OCI-LY3 (cell line): ENCODE results near the gene SHISA6.

ENCODE experiments used
- H2AFZ ChIP-seq: fragments of 200-600, 300-600 bp; shearing (Covaris generic); 2 replicates; pipeline ENCODE4 v1.6.0; 2014; ENCODE audit warnings: antibody characterized with exemption, low read depth, low read length
- H3K27ac ChIP-seq: fragments of 200-600, 300-600 bp; sonication (generic); 2 replicates; pipeline ENCODE4 v1.5.1; 2014; ENCODE audit warnings: mild to moderate bottlenecking, low read length, moderate library complexity, mixed read lengths
- H3K27me3 ChIP-seq: fragments of 200-600, 300-600 bp; sonication (generic); 2 replicates; pipeline ENCODE4 v1.6.1; 2014; ENCODE audit warnings: low read depth, low read length, mixed read lengths
- H3K36me3 ChIP-seq: fragments of 200-600, 300-600 bp; sonication (generic); replicated peaks from 2 replicates; pipeline ENCODE3; 2014; ENCODE audit warnings: low read depth, low read length, mixed read lengths
- H3K4me1 ChIP-seq: fragments of 300-600, 200-600 bp; sonication (generic); 2 replicates; pipeline ENCODE4 v1.6.1; 2014; ENCODE audit warnings: low read length, mixed read lengths
- H3K4me2 ChIP-seq: fragments of 200-600, 300-600 bp; sonication (generic); 2 replicates; pipeline ENCODE4 v1.6.1; 2014; ENCODE audit warnings: low read length, mixed read lengths
- H3K4me3 ChIP-seq: fragments of 300-600, 200-600 bp; sonication (generic); 2 replicates; pipeline ENCODE4 v1.5.1; 2014; ENCODE audit warnings: antibody characterized with exemption, mild to moderate bottlenecking, low read length, moderate library complexity
- H3K79me2 ChIP-seq: fragments of 300-600, 200-600 bp; shearing (Covaris generic); 2 replicates; pipeline ENCODE4 v1.6.1; 2014; ENCODE audit warnings: mild to moderate bottlenecking, low read length, mixed read lengths
- H3K9ac ChIP-seq: fragments of 300-600, 200-600 bp; shearing (Covaris generic); 2 replicates; pipeline ENCODE4 v1.6.0; 2014; ENCODE audit warnings: mild to moderate bottlenecking, low read length, moderate library complexity
- H3K9me3 ChIP-seq: fragments of 200-600, 300-600 bp; shearing (Covaris generic); 2 replicates; pipeline ENCODE4 v1.6.1; 2014; ENCODE audit warnings: low read length, mixed read lengths; ENCODE audit not compliant: insufficient read depth
- H4K20me1 ChIP-seq: fragments of 200-600, 300-600 bp; sonication (generic); 2 replicates; pipeline ENCODE4 v1.6.1; 2016; ENCODE audit warnings: low read length, mixed read lengths; ENCODE audit not compliant: insufficient read depth
- EZH2phosphoT487 ChIP-seq: fragments of 200-600 bp; shearing (Covaris generic); IDR thresholded peaks from 2 replicates; pipeline ENCODE4 v1.6.1; 2018; ENCODE audit warnings: antibody characterized with exemption, mixed run types, low read depth
- TF ChIP-seq, protein P1 (sequence below): fragments of 200-600, 300-600 bp; sonication (generic); IDR thresholded peaks from 2 replicates; pipeline ENCODE4 v1.5.1; 2014; ENCODE audit warnings: antibody characterized with exemption, low read length, low read depth

Gene SHISA6

DNA sequence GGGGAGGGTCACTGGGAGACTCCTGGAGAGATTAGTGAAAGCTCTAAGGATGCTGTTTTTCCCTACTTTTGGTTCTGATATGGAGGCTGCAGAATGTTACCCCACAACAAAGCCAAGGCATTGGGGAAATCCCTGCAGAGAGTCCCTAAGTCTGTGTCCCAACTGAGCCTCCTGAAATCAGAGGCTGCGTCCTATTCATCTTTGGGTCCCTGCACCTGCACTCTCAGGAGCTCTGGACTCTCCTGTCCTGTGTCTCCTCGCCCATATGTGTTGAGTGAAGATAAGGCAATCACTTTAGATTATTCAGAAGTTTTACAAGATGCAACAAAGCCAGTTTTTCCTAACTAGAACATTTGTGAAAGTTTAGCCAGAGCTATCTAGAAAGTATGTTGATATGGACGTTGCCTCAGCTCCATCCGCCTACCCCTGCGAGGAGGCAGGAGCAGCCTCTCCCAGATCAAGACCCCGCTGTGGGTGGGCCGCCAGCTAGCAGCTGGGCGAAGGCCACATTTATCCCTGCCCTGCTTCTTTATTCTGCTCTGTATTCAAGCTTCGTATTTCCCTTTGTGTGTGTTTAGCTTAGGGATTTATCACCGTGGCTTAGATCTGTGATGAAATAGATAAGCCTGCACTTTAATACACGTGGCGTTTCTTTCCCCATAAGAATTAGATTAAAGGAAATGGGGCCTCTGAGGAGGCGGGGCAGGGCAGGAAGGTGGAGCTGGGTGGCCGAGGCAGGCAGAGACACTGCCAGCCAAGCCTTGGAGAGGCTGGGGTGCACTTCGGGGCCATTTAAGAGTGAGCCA, 37.4 kb downstream of the SHISA6 start:
- Histone ChIP-seq H3K27ac (no peak overlapping the region), H3K36me3 (no peaks in the 10 kb centered on the region)

DNA sequence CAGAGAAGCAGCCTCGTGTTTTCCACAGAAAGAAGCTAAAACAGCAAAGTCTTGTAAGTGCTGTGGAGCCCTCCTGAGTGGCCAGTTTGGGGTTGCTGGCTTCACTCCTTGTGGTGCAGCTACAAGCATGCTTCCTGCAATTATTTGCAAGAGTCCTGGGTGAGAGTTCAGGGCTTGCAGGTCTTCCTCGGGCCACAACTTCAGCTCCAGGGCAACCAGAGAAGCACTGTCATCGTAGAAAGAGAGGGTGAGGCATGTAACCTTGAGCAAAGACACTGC, 37.9 kb downstream of the SHISA6 start:
- no peaks in the 10 kb centered on the region for H3K4me1 ChIP-seq
- no peak for TF ChIP-seq EZH2phosphoT487
- TF ChIP-seq, protein P1, sequence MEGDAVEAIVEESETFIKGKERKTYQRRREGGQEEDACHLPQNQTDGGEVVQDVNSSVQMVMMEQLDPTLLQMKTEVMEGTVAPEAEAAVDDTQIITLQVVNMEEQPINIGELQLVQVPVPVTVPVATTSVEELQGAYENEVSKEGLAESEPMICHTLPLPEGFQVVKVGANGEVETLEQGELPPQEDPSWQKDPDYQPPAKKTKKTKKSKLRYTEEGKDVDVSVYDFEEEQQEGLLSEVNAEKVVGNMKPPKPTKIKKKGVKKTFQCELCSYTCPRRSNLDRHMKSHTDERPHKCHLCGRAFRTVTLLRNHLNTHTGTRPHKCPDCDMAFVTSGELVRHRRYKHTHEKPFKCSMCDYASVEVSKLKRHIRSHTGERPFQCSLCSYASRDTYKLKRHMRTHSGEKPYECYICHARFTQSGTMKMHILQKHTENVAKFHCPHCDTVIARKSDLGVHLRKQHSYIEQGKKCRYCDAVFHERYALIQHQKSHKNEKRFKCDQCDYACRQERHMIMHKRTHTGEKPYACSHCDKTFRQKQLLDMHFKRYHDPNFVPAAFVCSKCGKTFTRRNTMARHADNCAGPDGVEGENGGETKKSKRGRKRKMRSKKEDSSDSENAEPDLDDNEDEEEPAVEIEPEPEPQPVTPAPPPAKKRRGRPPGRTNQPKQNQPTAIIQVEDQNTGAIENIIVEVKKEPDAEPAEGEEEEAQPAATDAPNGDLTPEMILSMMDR: no peak
- no peaks in the 10 kb centered on the region for H3K36me3 ChIP-seq
- no peaks in the 10 kb centered on the region for H3K79me2 ChIP-seq
- H4K20me1 ChIP-seq: no peaks in the 10 kb centered on the region
- no peaks in the 10 kb centered on the region for H3K9me3 ChIP-seq
- H3K4me3 ChIP-seq: no peak overlapping the region
- H2AFZ ChIP-seq: no peak overlapping the region
- no peaks in the 10 kb centered on the region for H3K27me3 ChIP-seq
- H3K27ac ChIP-seq: no peak overlapping the region
- H3K4me2 ChIP-seq: no peak overlapping the region
- H3K9ac ChIP-seq: no peak overlapping the region

More for the DNA sequence above, 37.4 kb downstream of the SHISA6 start:
- no peak overlapping the region for H3K4me2 ChIP-seq
- H2AFZ ChIP-seq: no peak overlapping the region
- H3K79me2 ChIP-seq: no peaks in the 10 kb centered on the region
- H4K20me1 ChIP-seq: no peaks in the 10 kb centered on the region
- no peaks in the 10 kb centered on the region for H3K27me3 ChIP-seq
- TF ChIP-seq, protein P1: no peak
- no peak for TF ChIP-seq EZH2phosphoT487
- no peak overlapping the region for H3K9ac ChIP-seq
- H3K4me3 ChIP-seq: no peak overlapping the region
- no peaks in the 10 kb centered on the region for H3K9me3 ChIP-seq
- no peaks in the 10 kb centered on the region for H3K4me1 ChIP-seq

DNA sequence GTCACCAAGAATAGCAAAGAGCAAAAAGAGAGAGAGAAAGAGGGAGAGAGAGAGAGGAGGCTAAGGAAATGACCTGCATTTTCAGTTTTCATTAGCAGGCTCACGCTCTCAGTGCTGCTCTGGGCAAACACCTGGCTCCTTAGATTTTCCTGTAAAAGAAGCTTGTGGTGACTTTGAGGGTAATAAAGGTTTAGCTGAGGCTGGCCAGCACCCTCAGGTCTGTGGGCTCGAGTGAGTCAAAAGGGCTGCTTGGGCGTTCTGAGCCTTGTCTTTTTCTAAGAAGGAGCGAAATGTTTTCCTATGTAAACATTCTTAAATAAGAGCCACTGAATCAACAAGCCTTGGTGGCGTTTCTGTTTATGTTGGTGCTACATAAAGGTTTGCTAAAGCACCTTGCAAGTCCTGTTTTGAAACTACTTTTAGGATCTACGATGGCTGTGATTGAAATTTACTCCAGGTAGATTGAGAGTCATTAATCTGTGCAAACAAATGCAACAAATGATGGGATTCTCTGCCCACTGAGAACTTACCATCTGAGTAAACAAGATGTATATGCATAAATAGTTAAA, 38.8 kb downstream of the SHISA6 start:
- H3K27ac ChIP-seq: no peak overlapping the region
- no peaks in the 10 kb centered on the region for H4K20me1 ChIP-seq
- H3K79me2 ChIP-seq: no peaks in the 10 kb centered on the region
- no peak overlapping the region for H3K9ac ChIP-seq
- no peaks in the 10 kb centered on the region for H3K9me3 ChIP-seq
- H3K36me3 ChIP-seq: no peaks in the 10 kb centered on the region
- H2AFZ ChIP-seq: no peak overlapping the region
- TF ChIP-seq, protein P1: no peak
- TF ChIP-seq EZH2phosphoT487: no peak
- no peaks in the 10 kb centered on the region for H3K27me3 ChIP-seq
- H3K4me3 ChIP-seq: no peak overlapping the region
- no peaks in the 10 kb centered on the region for H3K4me1 ChIP-seq
- no peak overlapping the region for H3K4me2 ChIP-seq

DNA sequence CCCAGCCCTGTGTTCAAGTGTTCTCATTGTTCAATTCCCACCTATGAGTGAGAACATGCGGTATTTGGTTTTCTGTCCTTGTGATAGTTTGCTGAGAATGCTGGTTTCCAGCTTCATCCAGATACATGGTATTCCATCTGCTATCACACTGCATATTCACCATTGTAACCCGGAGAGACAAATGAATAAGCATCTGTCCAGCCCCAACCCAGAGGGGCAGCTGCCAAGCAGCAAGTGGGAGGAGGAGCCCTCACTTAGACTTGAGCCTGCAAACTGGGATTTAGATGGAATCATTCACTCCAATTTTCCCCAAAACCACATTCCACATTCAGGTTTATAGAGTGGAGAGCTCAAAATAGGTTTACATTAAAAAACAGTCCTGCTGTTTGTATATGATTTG, 41.6 kb downstream of the SHISA6 start:
- Histone ChIP-seq H3K4me1 (no peaks in the 10 kb centered on the region), H3K9me3 (no peaks in the 10 kb centered on the region), H3K27me3 (no peaks in the 10 kb centered on the region), H2AFZ (no peak overlapping the region), H3K4me3 (no peak overlapping the region), H4K20me1 (no peaks in the 10 kb centered on the region), H3K27ac (no peak overlapping the region), H3K79me2 (no peaks in the 10 kb centered on the region), H3K9ac (no peak overlapping the region), H3K4me2 (no peak overlapping the region), H3K36me3 (no peaks in the 10 kb centered on the region)
- TF ChIP-seq, protein P1: no peak
- no peak for TF ChIP-seq EZH2phosphoT487
